Choroid plexus epithelial cell (primary cell): ENCODE measurements around the gene CLCN2.
A peak's percentile ranks its signal among the peaks of the same experiment; 100 is the strongest.

Experiments
- DNase-seq: peaks from one replicate; pipeline ENCODE4 v3.0.0-alpha.2; 2010; ENCODE audit warnings: low read depth
- H3K4me3 ChIP-seq: 2 replicates; pipeline ENCODE4 v1.5.1; 2011; ENCODE audit warnings: low read depth, mild to moderate bottlenecking, control low read depth, low read length, moderate library complexity
- TF ChIP-seq, protein P1 (sequence below): conservative IDR thresholded peaks from 2 replicates; pipeline ENCODE4 v1.5.1; 2011; ENCODE audit warnings: low read depth, mild to moderate bottlenecking, control low read depth, inconsistent platforms, low read length, moderate library complexity

Gene CLCN2

DNA sequence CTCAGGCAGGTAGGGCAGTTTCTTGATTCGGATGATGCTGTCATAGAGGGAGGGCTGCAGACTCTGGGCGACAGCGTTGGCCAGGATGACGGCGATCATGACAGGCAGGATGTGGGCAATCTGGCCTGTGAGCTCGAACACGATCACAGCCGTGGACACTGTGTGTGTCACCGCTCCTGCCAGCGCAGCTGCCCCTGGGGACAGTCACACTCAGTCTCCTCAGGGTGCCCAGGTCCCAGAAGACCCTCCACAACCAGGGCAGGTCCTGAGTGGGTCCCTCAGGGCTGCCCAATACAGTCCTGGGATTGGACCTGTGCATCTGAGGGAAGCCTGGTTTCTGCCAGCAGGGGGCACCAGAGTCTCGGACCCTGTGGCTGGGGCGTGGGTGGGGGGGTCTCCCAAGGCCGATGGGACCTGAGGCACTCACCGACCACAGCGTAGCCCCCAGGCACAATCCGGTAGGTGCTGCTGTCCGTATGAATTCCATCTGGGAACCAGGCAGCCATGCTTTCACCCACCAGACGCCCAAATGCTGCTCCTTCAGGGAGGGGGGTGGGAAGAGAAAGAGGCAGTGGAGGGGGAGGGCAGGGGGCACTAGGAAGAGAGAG is 7.2 kb downstream of the CLCN2 start:
- DNase-seq: no peak
- TF ChIP-seq, protein P1, sequence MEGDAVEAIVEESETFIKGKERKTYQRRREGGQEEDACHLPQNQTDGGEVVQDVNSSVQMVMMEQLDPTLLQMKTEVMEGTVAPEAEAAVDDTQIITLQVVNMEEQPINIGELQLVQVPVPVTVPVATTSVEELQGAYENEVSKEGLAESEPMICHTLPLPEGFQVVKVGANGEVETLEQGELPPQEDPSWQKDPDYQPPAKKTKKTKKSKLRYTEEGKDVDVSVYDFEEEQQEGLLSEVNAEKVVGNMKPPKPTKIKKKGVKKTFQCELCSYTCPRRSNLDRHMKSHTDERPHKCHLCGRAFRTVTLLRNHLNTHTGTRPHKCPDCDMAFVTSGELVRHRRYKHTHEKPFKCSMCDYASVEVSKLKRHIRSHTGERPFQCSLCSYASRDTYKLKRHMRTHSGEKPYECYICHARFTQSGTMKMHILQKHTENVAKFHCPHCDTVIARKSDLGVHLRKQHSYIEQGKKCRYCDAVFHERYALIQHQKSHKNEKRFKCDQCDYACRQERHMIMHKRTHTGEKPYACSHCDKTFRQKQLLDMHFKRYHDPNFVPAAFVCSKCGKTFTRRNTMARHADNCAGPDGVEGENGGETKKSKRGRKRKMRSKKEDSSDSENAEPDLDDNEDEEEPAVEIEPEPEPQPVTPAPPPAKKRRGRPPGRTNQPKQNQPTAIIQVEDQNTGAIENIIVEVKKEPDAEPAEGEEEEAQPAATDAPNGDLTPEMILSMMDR: peak; percentile 86
- no peak overlapping the region for H3K4me3 ChIP-seq

GRCh38 chr3:184353546-184353941 is 7.9 kb downstream of the CLCN2 start:
- H3K4me3 ChIP-seq: no peak overlapping the region
- TF ChIP-seq, protein P1: no peak
- no peak for DNase-seq

DNA sequence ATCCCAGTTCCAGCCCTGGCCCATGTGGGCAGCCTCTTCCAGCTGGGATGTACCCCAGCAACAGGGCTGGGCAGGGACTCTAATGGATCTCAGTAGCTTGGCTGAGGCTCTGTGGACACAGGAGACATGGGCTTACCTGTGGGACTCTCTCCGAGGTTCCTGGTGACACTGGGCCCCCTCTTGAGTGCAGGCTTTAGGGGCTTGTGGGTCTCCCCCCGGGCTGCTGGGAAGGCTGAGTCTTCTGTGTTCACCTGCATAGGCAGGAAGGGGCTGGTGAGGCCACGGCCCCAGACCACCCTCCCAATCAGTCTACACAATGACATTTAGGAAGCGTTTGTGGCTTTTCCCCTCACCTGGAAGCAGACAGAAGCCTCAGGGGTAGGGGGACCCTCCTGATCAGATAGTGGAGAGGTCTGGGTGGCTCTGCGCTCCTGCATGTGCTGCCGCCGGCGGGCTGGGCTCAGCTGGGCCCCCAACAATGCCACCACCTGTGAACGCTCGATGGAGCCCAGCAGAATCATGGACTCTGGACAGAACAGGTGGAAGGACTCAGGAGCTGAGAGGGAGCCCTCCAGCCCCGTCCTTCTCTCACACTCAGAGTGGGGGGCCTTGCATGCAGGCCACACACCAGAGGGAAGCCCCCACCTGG is 8.4 kb downstream of the CLCN2 start:
- H3K4me3 ChIP-seq: no peak overlapping the region
- DNase-seq: no peak
- TF ChIP-seq, protein P1: no peak

DNA sequence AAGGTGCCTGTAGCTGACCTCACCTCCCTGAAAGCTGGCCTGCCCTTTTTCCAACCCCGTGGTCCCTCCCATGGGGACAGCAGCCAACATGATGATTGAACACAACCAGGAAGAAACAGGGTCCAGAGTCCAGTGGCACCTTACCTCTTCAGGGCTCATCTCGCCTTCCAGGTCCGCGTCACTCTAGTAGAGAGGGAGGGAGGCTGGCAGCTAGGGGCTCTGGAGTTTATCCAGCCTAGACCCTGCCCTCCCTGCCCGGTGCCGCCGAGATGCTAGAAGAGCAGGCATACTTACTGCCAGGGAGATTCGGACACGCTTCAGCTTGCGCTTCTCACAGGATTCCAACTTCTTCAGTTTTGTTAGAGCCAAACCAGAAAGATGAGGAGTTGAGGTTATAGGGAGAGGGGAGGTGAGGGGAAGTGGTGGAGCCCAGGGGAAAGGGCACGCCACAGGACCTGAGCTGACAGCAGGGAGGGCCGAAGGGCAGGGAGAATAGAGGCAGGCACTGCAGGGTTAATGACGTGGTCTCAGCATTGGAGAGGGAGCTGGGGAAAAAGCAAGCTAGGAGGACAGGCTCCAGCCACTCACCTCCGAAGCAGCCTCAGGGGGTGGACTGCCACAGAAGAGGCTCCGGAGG is 9.1 kb downstream of the CLCN2 start:
- H3K4me3 ChIP-seq: no peak overlapping the region
- no peak for DNase-seq
- TF ChIP-seq, protein P1: no peak

DNA sequence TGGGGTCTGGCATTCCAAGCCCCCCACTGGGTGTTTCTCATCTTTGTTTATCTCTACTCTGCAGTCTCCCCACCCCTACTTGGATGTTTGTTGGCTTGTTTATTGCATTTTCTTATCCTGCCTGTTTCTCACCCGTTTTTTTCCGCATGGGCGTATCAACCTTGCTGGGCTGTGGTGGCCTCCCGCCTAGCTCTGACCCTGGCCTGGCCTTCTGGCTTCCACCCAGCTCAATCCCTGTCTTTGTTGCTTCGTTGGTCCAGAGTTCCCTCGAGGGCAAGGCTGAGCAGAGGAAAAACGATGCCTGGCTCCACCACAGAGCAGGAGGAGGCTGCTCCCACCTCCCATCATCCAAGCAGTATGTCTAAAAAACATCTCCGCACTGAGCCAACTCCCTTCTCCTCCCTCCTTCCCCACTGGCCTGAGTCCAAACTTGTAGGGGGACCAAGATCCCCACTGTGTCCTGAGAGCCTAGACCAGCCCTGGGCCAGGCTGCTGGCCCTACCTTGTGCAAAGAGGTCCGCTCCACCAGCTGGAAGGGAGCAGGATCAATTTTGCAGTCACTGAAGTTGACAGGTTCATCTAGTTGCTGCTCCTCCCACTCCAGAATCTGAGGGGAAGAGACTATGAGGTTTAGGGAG is 9.8 kb downstream of the CLCN2 start:
- no peak for DNase-seq
- TF ChIP-seq, protein P1: no peak

DNA sequence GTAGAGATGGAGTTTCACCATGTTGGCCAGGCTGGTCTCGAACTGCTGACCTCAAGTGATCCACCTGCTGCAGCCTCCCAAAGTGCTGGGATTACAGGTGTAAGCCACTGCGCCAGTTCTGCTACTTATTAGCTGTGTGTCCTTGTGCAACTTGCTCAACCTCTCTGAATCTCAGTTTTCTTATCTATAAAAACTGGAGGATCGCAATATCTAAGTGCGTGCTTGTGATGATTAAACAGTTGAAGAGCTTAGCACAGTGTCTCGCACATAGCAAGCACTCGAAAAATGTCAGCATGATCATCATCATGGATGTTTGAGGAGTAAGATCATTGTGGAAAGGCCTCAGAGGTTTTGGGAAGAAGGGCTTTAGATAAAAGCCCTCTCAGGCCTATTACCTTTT is 10.8 kb downstream of the CLCN2 start:
- no peak overlapping the region for H3K4me3 ChIP-seq
- TF ChIP-seq, protein P1: no peak
- DNase-seq: no peak

More for the DNA sequence above, 9.8 kb downstream of the CLCN2 start:
- no peak overlapping the region for H3K4me3 ChIP-seq
